Measurements from ENCODE around the gene TDRD9. TPM values are rescaled to one million over a fixed set of nuclear protein-coding genes. Genes with fewer than 3 reads are reported as not detected.

The TDRD9 gene
- total and polyA plus RNA-seq, 2 donors from 2014 or later, result 1.6 to 6.6 TPM

GRCh38 chr14:104036212-104036611 is 108.0 kb downstream of the TDRD9 start:
- no peak for FAIRE-seq
- H3K9ac ChIP-seq (ENCODE audit: low read length in 3 of 3), result no peak overlapping the region

GRCh38 chr14:104037074-104037473 is 108.8 kb downstream of the TDRD9 start:
- DNase-seq, result no peak
- no peak for TF ChIP-seq CTCF (IDR thresholded peaks at IDR 0.05; ENCODE audit: borderline replicate concordance, extremely low read depth, insufficient read depth)

More at GRCh38 chr14:104036212-104036611, 108.0 kb downstream of the TDRD9 start:
- Histone ChIP-seq H3K9me3 (ENCODE audit: control insufficient read depth in 2 of 3, insufficient read depth in 1 of 3, low read length in 3 of 3) (no peaks in the 10 kb centered on the region), H3K36me3 (ENCODE audit: control insufficient read depth in 2 of 3, insufficient read depth in 3 of 3, low read length in 3 of 3) (no peaks in the 10 kb centered on the region), H3K4me1 (ENCODE audit: control insufficient read depth in 2 of 3, insufficient read depth in 2 of 3, low read depth in 1 of 3, low read length in 3 of 3) (no peaks in the 10 kb centered on the region), H3K27ac (ENCODE audit: low read depth in 2 of 2, low read length in 2 of 2) (no peak overlapping the region), H3K27me3 (ENCODE audit: control insufficient read depth, insufficient read depth, low read length) (no peaks in the 10 kb centered on the region), H3K4me3 (ENCODE audit: low read length in 3 of 3) (no peak overlapping the region)
- no peak for TF ChIP-seq CTCF (IDR thresholded peaks at IDR 0.05; ENCODE audit: borderline replicate concordance, extremely low read depth, insufficient read depth)
- intact Hi-C loops (cut with DNase I), result no loop called here
- DNase-seq, result no peak

GRCh38 chr14:104037903-104038302 is 109.6 kb downstream of the TDRD9 start:
- TF ChIP-seq CTCF (IDR thresholded peaks at IDR 0.05; ENCODE audit: borderline replicate concordance, extremely low read depth, insufficient read depth), result no peak
- H3K4me1 ChIP-seq (ENCODE audit: control insufficient read depth in 2 of 3, insufficient read depth in 2 of 3, low read depth in 1 of 3, low read length in 3 of 3), result no peaks in the 10 kb centered on the region
- intact Hi-C loops (cut with DNase I), result no loop called here
- H3K27me3 ChIP-seq (ENCODE audit: control insufficient read depth, insufficient read depth, low read length), result no peaks in the 10 kb centered on the region
- no peak overlapping the region for H3K27ac ChIP-seq (ENCODE audit: low read depth in 2 of 2, low read length in 2 of 2)
- FAIRE-seq (no peak), DNase-seq (no peak)
- no peak overlapping the region for H3K9ac ChIP-seq (ENCODE audit: low read length in 3 of 3)
- H3K36me3 ChIP-seq (ENCODE audit: control insufficient read depth in 2 of 3, insufficient read depth in 3 of 3, low read length in 3 of 3), result no peaks in the 10 kb centered on the region
- H3K9me3 ChIP-seq (ENCODE audit: control insufficient read depth in 2 of 3, insufficient read depth in 1 of 3, low read length in 3 of 3), result no peaks in the 10 kb centered on the region
- no peak overlapping the region for H3K4me3 ChIP-seq (ENCODE audit: low read length in 3 of 3)

More at GRCh38 chr14:104037074-104037473, 108.8 kb downstream of the TDRD9 start:
- no peaks in the 10 kb centered on the region for H3K9me3 ChIP-seq (ENCODE audit: control insufficient read depth in 2 of 3, insufficient read depth in 1 of 3, low read length in 3 of 3)
- H3K36me3 ChIP-seq (ENCODE audit: control insufficient read depth in 2 of 3, insufficient read depth in 3 of 3, low read length in 3 of 3), result no peaks in the 10 kb centered on the region
- H3K27me3 ChIP-seq (ENCODE audit: control insufficient read depth, insufficient read depth, low read length), result no peaks in the 10 kb centered on the region
- H3K27ac ChIP-seq (ENCODE audit: low read depth in 2 of 2, low read length in 2 of 2), result no peak overlapping the region
- no peak for FAIRE-seq
- intact Hi-C loops (cut with DNase I), result no loop called here
- H3K4me3 ChIP-seq (ENCODE audit: low read length in 3 of 3), result no peak overlapping the region
- H3K4me1 ChIP-seq (ENCODE audit: control insufficient read depth in 2 of 3, insufficient read depth in 2 of 3, low read depth in 1 of 3, low read length in 3 of 3), result no peaks in the 10 kb centered on the region
- no peak overlapping the region for H3K9ac ChIP-seq (ENCODE audit: low read length in 3 of 3)

- H3K4me1 ChIP-seq (ENCODE audit: control insufficient read depth in 2 of 3, insufficient read depth in 2 of 3, low read depth in 1 of 3, low read length in 3 of 3), result no peaks in the 10 kb centered on the region
- H3K4me3 ChIP-seq (ENCODE audit: low read length in 3 of 3), result no peak overlapping the region
- no peaks in the 10 kb centered on the region for H3K36me3 ChIP-seq (ENCODE audit: control insufficient read depth in 2 of 3, insufficient read depth in 3 of 3, low read length in 3 of 3)
- no peak for TF ChIP-seq CTCF (IDR thresholded peaks at IDR 0.05; ENCODE audit: borderline replicate concordance, extremely low read depth, insufficient read depth)
- DNase-seq (no peak), FAIRE-seq (no peak)
- intact Hi-C loops (cut with DNase I), result no loop called here
- H3K27ac ChIP-seq (ENCODE audit: low read depth in 2 of 2, low read length in 2 of 2), result no peak overlapping the region
- no peaks in the 10 kb centered on the region for H3K9me3 ChIP-seq (ENCODE audit: control insufficient read depth in 2 of 3, insufficient read depth in 1 of 3, low read length in 3 of 3)
- no peaks in the 10 kb centered on the region for H3K27me3 ChIP-seq (ENCODE audit: control insufficient read depth, insufficient read depth, low read length)
- H3K9ac ChIP-seq (ENCODE audit: low read length in 3 of 3), result no peak overlapping the region
Observed at GRCh38 chr14:104039214-104039613, 111.0 kb downstream of the TDRD9 start.
